Left lung (tissue), 10 donors: ENCODE results near the gene ELAVL1. TPM values are rescaled to one million over a fixed set of nuclear protein-coding genes. Genes with fewer than 3 reads are reported as not detected.

Experiments used
- ATAC-seq: fragments of 200-7000 bp; cut with Tn5 transposase; one replicate; pipeline ENCODE4 v1.9.1; 2020; ENCODE audit warnings: moderate library complexity
- DNase-seq, 4 donors: peaks; one replicate each; pipeline ENCODE4 v3.0.0-alpha.2; 2013 to 2020
- H3K27ac ChIP-seq, 2 donors: fragments of 200-600 bp; sonication (generic) in 1 of 2; one replicate each; pipeline versions ENCODE4 v1.5.0 to v1.8.0; 2020 to 2021
- H3K27me3 ChIP-seq, 2 donors: fragments of 200-600 bp; sonication (generic) in 1 of 2; one replicate each; pipeline versions ENCODE4 v1.5.0 to v1.8.0; 2020 to 2021
- H3K36me3 ChIP-seq, 2 donors: fragments of 200-600 bp; sonication (generic) in 1 of 2; one replicate each; pipeline versions ENCODE4 v1.5.0 to v1.8.0; 2020 to 2021
- H3K4me1 ChIP-seq, 2 donors: fragments of 200-600 bp; one replicate each; pipeline ENCODE4 v1.8.0; 2021
- H3K4me3 ChIP-seq, 2 donors: fragments of 200-600 bp; sonication (generic) in 1 of 2; one replicate each; pipeline versions ENCODE4 v1.5.0 to v1.8.0; 2020 to 2021; ENCODE audit warnings: mild to moderate bottlenecking in 1 of 2
- H3K9me3 ChIP-seq, 2 donors: fragments of 200-600 bp; sonication (generic) in 1 of 2; one replicate each; pipeline versions ENCODE4 v1.5.0 to v1.8.0; 2020 to 2021
- CTCF ChIP-seq, 2 donors: fragments of 200-600 bp; sonication (generic) in 1 of 2; IDR thresholded peaks; one replicate each; pipeline versions ENCODE4 v1.5.0 to v1.8.0; 2021; ENCODE audit warnings: antibody characterized with exemption in 2 of 2
- intact Hi-C, 2 donors: fragments of 100-400 bp; cut with DNase I; formaldehyde crosslinking; loops; one replicate each; pipeline versions ENCODE4 v1.11.2 to v1.14.2; 2022
- polyA plus RNA-seq, 6 donors: library from polyadenylated mRNA; unstranded; fragments of 120-200 nt; gene quantifications; one replicate each; pipeline ENCODE4 v1.2.1, GENCODE V29; 2013; ENCODE audit not compliant: insufficient read length in 6 of 6
- total RNA-seq, 2 donors: library from RNA; stranded (reverse); fragmentation: NEBNext Ultra II Directional; extraction: Animal tissue kit (Norgen Biotek cat#: 25700); gene quantifications; one replicate each; pipeline ENCODE4 v1.2.1, GENCODE V29; 2021
- donor health status: DM: no; HTN: yes; CAD: no.
- donor health status: DM: no; HTN: no; CAD: no.

Gene ELAVL1
- total and polyA plus RNA-seq, 8 donors: 64.3 to 76.0 (median 71.2) TPM

DNA sequence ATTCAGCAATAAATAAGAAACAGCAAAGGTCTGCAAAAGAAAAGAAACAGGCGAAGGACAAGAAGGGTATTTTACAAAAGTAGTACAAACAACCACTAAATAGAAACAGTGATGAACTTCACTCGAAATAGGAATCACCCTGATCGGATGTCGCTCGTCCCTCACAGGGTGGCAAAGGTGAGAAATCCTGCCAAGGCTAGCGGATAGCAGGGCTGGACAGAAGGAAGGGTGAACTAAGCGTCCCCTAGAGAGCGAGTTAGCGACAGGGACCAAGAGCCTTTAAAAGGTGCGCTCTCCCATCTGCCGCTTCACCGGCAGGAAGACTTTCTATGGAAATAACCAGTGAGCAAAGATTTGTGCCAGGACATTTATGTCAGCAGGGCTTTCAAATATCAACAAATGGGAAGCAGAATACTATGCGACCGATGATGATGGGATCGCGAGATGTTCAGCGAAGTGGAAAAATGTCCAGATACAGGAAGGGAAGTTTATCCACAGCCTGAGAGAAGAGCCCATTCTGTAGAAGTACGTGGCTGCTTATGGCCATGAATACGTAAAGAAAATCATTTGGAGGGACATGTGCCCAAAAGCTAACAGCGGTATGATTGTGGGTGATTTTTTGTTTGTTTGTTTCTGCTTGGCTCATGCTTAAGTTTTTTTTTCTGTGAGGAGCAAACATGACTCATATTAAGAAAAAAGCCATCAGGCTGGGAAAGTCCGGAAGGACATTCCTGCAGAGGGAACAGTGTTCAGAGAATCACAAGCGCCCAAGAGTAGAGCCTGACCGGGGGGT lies 18.9 kb downstream of the ELAVL1 start:
- ATAC-seq: peak; percentile 32
- intact Hi-C loops: no loop called here
- Histone ChIP-seq H3K27ac (peak overlapping the region; percentile 7 to 8), H3K4me1 (peaks cover 16 to 21% of the 10 kb centered on the region in 2 donors), H3K36me3 (peaks cover 0 to 93% of the 10 kb centered on the region in 2 donors), H3K4me3 (no peak overlapping the region), H3K9me3 (no peaks in the 10 kb centered on the region), H3K27me3 (no peaks in the 10 kb centered on the region)
- no peak for TF ChIP-seq CTCF (IDR thresholded peaks at IDR 0.05)
- no peak for DNase-seq

GRCh38 chr19:7985481-7985911 lies 19.9 kb downstream of the ELAVL1 start:
- Histone ChIP-seq H3K4me3 (no peak overlapping the region), H3K36me3 (peaks cover 0 to 92% of the 10 kb centered on the region in 2 donors), H3K4me1 (peaks cover 16 to 21% of the 10 kb centered on the region in 2 donors), H3K27me3 (no peaks in the 10 kb centered on the region), H3K9me3 (no peaks in the 10 kb centered on the region), H3K27ac (no peak overlapping the region)
- ATAC-seq (no peak), DNase-seq (peak in 1 of 4 donors; percentile 61)
- no peak for TF ChIP-seq CTCF (IDR thresholded peaks at IDR 0.05)
- intact Hi-C loops: no loop called here

DNA sequence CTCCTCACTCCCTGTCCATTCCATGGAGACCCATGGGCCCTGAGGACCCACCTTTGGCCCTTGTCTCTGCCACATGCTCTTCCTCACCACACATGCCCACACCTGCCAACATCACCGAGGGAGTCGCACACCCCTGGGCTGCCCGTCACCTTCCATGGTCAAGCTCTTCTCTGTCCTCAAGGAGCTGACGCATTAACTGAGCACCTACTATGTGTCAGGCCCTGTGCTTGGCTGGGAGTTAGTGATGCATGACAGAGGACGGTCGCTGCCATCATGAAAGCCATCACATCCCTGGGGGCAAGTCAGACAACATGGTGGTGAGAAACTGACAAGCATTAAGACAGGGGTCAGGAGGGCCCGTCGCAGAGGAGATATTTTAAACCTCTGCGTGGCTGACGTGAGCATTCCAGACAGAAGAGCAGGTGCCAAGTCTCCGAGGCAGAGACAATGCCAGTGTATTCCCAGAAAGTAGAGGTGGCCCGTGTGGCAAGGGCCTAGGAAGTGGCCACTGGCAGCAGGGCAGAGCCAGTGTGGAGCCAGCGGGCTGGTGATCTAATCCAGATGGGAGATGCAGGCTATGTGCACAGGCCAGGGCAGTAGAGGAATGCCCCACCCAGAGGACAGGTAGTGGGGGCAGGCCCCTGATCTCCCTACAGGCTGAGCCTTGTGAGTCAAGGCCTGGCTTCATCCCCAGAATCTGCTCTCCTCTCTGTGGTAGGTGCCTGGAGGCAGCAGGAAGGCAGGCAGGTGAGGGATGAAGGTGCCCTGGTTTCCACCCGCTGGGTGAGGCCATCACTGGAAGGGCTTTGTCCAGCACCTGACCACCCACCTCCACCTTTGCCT lies 21.2 kb downstream of the ELAVL1 start:
- H3K36me3 ChIP-seq: peaks cover 0 to 92% of the 10 kb centered on the region in 2 donors
- peak in 1 of 4 donors; percentile 34 for DNase-seq
- no peaks in the 10 kb centered on the region for H3K27me3 ChIP-seq
- no peak overlapping the region for H3K27ac ChIP-seq
- H3K9me3 ChIP-seq: no peaks in the 10 kb centered on the region
- intact Hi-C loops: no loop called here
- no peak for ATAC-seq
- peaks cover 16 to 21% of the 10 kb centered on the region in 2 donors for H3K4me1 ChIP-seq
- H3K4me3 ChIP-seq: no peak overlapping the region
- no peak for TF ChIP-seq CTCF (IDR thresholded peaks at IDR 0.05)

- H3K9me3 ChIP-seq: no peaks in the 10 kb centered on the region
- H3K4me1 ChIP-seq: peaks cover 13 to 21% of the 10 kb centered on the region in 2 donors
- no peak overlapping the region for H3K4me3 ChIP-seq
- intact Hi-C loops: no loop called here
- no peak for TF ChIP-seq CTCF (IDR thresholded peaks at IDR 0.05)
- H3K27ac ChIP-seq: peak overlapping the region in 1 of 2 donors; percentile 23
- no peak for ATAC-seq
- no peaks in the 10 kb centered on the region for H3K27me3 ChIP-seq
- H3K36me3 ChIP-seq: peaks cover 0 to 92% of the 10 kb centered on the region in 2 donors
- DNase-seq: peak in 1 of 4 donors; percentile 41
Observed at GRCh38 chr19:7983286-7983950, 22.0 kb downstream of the ELAVL1 start.
